ENCODE measurements around the gene CDKN2D. TPM values are rescaled to one million over a fixed set of nuclear protein-coding genes. Genes with fewer than 3 reads are reported as not detected.

Gene CDKN2D
- total RNA-seq, 4 donors from 2014 or later: 5.1 to 18.9 (median 8.4) TPM

DNA sequence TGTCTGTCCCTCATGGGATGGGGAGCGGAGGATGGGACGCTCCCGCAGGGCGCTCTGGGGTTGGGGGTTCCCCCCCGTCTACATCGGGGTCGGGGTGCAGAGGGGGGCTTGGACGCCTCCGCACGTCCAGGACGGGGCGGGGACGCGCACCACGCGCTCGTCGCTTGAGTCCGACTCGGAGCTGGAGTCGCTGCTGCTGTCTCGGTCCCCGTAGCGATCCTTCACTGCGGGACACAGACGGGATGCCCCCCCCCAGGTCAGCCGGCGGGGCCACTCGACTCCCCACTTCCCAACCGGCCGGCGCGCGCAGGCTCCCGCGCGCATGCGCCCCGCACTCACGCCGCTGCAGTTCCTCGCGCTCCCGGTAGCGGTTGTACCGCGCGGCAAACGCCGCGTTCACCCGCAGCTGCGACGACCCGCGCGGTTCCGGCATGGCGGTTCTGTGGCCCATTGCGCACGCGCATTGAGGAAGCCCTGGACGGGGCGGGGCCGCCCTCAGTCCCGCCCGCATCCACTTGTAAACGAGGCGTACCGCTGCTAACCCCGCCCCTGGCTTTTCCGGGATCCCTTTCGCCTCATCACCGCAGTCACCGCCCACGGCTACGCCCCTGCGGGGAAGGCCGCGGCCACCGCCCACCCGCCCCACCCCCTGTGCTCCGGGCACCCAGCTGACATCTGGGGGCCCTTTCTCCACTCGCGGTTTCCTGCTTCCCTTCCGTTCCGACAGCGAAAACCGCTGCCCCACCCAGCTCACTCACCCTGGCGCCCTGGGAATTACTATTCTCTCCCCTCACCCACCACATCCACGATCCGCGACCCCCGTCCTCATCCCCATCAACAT, 3.0 kb downstream of the CDKN2D start, which contains the start of gene KRI1:
Gene KRI1 (minus strand): TSS at position 444 of the 841 bp plus-strand sequence. CDS start 11 bp downstream, at position 433.
- no peak for TF ChIP-seq CTCF (IDR thresholded peaks at IDR 0.05; ENCODE audit: low read depth)

GRCh38 chr19:10565028-10565566, 3.7 kb downstream of the CDKN2D start:
- no peak for TF ChIP-seq CTCF (IDR thresholded peaks at IDR 0.05; ENCODE audit: low read depth)

DNA sequence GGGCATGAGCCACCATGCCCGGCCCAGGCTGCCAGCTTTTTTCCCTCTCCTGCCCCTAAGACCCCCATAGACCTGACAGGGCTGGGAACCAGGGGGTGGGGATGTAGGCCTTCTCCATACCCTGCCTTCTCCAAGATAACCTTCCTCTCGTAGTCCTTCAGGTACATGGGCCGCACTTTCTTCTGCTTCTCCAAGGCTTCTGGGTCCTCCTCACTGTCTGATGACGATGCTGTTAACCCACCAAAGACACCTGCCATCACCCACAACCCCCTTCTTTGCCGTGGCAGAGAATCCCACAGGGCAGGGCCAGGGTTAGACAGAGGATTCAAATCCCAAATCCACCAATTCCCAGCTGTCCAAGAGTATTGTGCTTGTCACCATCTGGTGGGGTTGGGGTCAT, 6.2 kb downstream of the CDKN2D start:
- no peak for TF ChIP-seq CTCF (IDR thresholded peaks at IDR 0.05; ENCODE audit: low read depth)

- TF ChIP-seq CTCF (IDR thresholded peaks at IDR 0.05; ENCODE audit: low read depth): no peak
Observed at GRCh38 chr19:10560154-10560553, 8.6 kb downstream of the CDKN2D start.

DNA sequence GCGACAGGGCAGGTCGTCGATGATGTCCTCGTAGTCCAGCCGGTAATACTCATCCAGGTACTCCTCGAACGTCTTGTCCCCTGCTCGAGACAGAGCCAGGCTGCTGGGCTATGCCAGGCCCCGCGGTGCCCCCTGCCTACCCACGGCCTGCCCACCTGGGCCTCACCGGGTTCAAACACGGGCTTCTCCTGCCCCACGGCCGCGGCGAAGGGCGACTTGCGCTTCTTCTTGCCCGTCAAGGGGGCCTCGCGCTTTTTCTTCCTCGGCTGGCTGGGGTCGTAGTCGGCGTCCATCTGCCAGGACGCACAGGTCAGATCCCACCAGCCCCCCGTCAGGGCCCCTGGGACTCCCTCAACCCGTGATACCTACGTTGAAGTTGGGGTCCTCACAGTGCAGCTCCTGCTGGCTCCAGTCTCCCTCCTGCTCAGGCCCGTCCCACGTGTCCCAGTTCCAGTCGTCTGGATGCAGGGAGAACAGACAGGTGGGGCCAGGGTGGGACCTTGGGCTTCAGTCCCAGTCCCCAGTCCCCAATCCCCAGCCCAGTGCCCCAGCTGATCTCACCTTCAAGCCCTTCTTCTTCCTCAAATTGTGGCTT, 11.1 kb downstream of the CDKN2D start:
- no peak for TF ChIP-seq CTCF (IDR thresholded peaks at IDR 0.05; ENCODE audit: low read depth)

DNA sequence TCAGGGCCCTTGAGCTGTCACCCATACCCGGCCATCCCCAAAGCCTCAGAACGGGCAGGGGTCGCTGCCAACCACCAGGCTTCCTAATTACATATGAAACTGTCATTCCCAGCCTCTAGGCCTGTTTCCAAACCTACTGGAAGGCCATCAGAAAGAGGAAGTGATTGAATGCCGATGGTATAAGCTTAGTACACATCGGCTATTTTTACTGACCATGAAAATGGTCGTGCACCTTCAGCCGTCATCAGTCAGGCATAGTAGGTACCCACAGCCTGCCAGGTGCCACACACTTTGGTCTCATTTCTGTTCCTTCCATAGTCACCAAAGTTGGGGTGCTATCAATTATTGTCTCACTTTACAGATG, 13.2 kb downstream of the CDKN2D start:
- no peak for TF ChIP-seq CTCF (IDR thresholded peaks at IDR 0.05; ENCODE audit: low read depth)
